Measurements from ENCODE around the gene XRN2. TPM values are rescaled to one million over a fixed set of nuclear protein-coding genes. Genes with fewer than 3 reads are reported as not detected.

XRN2 gene
- total and polyA plus RNA-seq, 4 donors, result 24.3 to 48.3 (median 36.5) TPM

- H3K4me3 ChIP-seq (ENCODE audit: low read length in 2 of 2), result no peak overlapping the region
- DNase-seq, result no peak
- WGBS, 2 donors, result 75 to 76% methylated on average over 14 of the region's 14 CpGs
These were observed 14.4 kb upstream of the XRN2 start for GRCh38 chr20:21288587-21289370.

DNA sequence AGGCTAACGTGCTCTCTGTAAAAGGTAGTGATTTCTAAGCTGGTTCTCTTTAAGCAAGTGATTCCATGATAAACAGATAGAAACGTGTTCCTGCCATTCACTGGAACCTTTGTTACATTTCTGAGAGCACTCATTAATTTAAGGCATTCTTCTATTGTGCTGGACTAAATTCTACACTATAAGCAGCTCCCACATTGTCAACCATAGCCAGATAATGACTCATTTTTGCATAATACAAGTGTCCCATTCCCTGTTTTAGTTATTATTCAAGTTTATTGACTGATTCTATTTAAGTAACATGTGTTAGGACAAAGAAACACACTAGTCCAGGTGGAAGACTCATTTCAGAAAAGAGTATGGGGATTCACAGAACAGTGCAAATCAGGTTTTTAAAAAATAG is 13.5 kb upstream of the XRN2 start:
- 29 to 44% methylated on average over 2 of the region's 2 CpGs for WGBS, 2 donors
- intact Hi-C loops (cut with DNase I), result no loop called here
- Histone ChIP-seq H3K27me3 (ENCODE audit: control insufficient read depth in 1 of 2, insufficient read depth in 2 of 2, low read length in 1 of 2) (no peaks in the 10 kb centered on the region), H3K36me3 (ENCODE audit: control insufficient read depth in 1 of 2, insufficient read depth in 2 of 2, low read length in 1 of 2) (no peaks in the 10 kb centered on the region), H3K27ac (ENCODE audit: low read depth in 1 of 2, low read length in 2 of 2) (no peak overlapping the region), H3K4me3 (ENCODE audit: low read length in 2 of 2) (no peak overlapping the region), H3K9me3 (ENCODE audit: control insufficient read depth, low read length) (peaks cover 5% of the 10 kb centered on the region), H3K4me1 (ENCODE audit: control insufficient read depth in 1 of 2, insufficient read depth in 2 of 2, low read length in 2 of 2) (no peaks in the 10 kb centered on the region)
- no peak for ATAC-seq (ENCODE audit: low FRiP score)
- no peak for DNase-seq

More at GRCh38 chr20:21288587-21289370, 14.4 kb upstream of the XRN2 start:
- no peaks in the 10 kb centered on the region for H3K4me1 ChIP-seq (ENCODE audit: control insufficient read depth in 1 of 2, insufficient read depth in 2 of 2, low read length in 2 of 2)
- no peaks in the 10 kb centered on the region for H3K36me3 ChIP-seq (ENCODE audit: control insufficient read depth in 1 of 2, insufficient read depth in 2 of 2, low read length in 1 of 2)
- H3K27ac ChIP-seq (ENCODE audit: low read depth in 1 of 2, low read length in 2 of 2), result no peak overlapping the region
- intact Hi-C loops (cut with DNase I), result no loop called here
- ATAC-seq (ENCODE audit: low FRiP score), result no peak
- H3K9me3 ChIP-seq (ENCODE audit: control insufficient read depth, low read length), result peaks cover 5% of the 10 kb centered on the region
- no peaks in the 10 kb centered on the region for H3K27me3 ChIP-seq (ENCODE audit: control insufficient read depth in 1 of 2, insufficient read depth in 2 of 2, low read length in 1 of 2)

DNA sequence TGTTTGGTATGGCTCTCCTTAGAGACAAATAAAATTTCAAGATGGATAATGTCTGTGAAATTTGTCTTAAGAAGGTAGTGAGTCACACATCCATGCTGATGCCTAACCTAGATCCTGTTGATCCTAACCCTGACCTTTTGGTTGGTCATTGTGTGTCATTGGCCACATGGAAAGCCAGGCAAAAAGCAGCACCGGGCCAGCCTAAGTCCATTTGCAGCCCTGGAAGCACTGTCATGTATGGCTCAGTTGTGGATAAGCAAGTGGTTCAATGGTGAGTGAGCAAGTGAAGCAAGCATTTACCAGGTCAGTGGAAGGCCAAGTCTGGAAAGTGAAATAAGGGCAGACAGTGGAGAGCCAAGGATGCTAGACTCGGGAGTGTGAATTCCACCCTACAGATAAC is 12.1 kb upstream of the XRN2 start:
- Histone ChIP-seq H3K36me3 (ENCODE audit: control insufficient read depth in 1 of 2, insufficient read depth in 2 of 2, low read length in 1 of 2) (no peaks in the 10 kb centered on the region), H3K27ac (ENCODE audit: low read depth in 1 of 2, low read length in 2 of 2) (no peak overlapping the region), H3K4me3 (ENCODE audit: low read length in 2 of 2) (no peak overlapping the region), H3K27me3 (ENCODE audit: control insufficient read depth in 1 of 2, insufficient read depth in 2 of 2, low read length in 1 of 2) (no peaks in the 10 kb centered on the region), H3K4me1 (ENCODE audit: control insufficient read depth in 1 of 2, insufficient read depth in 2 of 2, low read length in 2 of 2) (no peaks in the 10 kb centered on the region), H3K9me3 (ENCODE audit: control insufficient read depth, low read length) (peaks cover 2% of the 10 kb centered on the region)
- intact Hi-C loops (cut with DNase I), result no loop called here
- DNase-seq (no peak), ATAC-seq (ENCODE audit: low FRiP score) (no peak)
- WGBS, 2 donors, result 81 to 93% methylated on average over 2 of the region's 2 CpGs

DNA sequence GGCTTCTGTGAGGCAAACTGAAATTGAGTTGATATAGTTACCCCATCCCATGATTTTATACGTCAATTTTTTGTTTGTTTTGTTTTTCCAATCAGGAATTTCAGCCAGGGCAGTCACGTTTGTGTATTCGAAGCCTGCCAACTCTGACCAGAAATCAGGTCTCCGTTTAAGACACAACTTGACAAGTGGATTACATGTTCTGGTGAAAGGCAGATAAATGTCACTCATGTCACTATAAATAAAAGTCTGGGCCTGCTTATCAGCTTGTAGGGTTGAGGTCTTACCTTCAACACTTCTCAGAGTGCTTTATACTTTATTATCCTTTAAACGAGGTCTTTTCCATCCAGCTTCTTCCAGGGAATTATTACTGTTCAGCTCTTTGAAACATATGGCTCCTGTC is 8.4 kb upstream of the XRN2 start:
- no peak for DNase-seq
- H3K4me3 ChIP-seq (ENCODE audit: low read length in 2 of 2), result no peak overlapping the region
- H3K4me1 ChIP-seq (ENCODE audit: control insufficient read depth in 1 of 2, insufficient read depth in 2 of 2, low read length in 2 of 2), result no peaks in the 10 kb centered on the region
- peaks cover 2% of the 10 kb centered on the region for H3K9me3 ChIP-seq (ENCODE audit: control insufficient read depth, low read length)
- WGBS, 2 donors, result 55 to 57% methylated on average over 5 of the region's 5 CpGs
- no peaks in the 10 kb centered on the region for H3K27me3 ChIP-seq (ENCODE audit: control insufficient read depth in 1 of 2, insufficient read depth in 2 of 2, low read length in 1 of 2)
- ATAC-seq (ENCODE audit: low FRiP score), result no peak
- H3K27ac ChIP-seq (ENCODE audit: low read depth in 1 of 2, low read length in 2 of 2), result no peak overlapping the region
- H3K36me3 ChIP-seq (ENCODE audit: control insufficient read depth in 1 of 2, insufficient read depth in 2 of 2, low read length in 1 of 2), result no peaks in the 10 kb centered on the region
- intact Hi-C loops (cut with DNase I), result no loop called here

DNA sequence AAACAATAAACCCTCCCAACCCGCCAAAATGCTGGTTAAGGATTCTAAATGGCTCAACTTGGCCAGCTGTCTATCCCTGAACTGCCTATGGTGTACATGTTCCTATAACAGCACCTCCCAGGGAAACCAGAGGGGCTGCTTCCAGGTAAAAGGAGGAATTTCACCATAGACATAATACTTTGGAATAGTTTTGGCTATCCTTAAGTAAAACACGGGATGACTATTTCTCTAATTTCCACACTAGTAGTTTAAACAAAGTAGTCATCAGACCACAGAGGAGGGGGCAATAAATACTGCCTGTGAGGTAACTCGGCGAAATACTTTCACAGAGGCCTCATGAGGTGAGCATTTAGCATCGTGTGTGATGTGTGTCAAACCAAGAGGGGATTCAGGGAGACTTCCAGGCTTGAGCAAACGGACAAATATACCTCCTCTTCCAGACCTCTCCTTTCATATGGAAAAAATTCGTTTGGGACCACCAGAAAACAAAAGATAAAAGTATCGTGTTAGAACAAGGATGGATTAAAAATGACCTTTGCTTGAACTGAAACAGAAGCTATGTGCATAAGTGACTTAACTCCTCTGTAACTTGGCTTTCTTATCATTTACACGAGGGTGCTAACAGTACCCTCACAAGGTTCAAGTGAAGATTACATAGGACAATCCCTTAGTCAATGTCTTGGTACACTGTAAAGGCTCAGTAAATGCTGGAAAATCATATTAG is 1.0 kb upstream of the XRN2 start:
- intact Hi-C loops (cut with DNase I), result loop anchor here (5.0 kb wide), 2 partner anchors 95 to 175 kb away; partner anchors contain the start of genes KIZ (in 2 of the 2) and NKX2-4 (in 1 of the 2)
- Histone ChIP-seq H3K36me3 (ENCODE audit: control insufficient read depth in 1 of 2, insufficient read depth in 2 of 2, low read length in 1 of 2) (no peaks in the 10 kb centered on the region), H3K4me3 (ENCODE audit: low read length in 2 of 2) (peak overlapping the region; percentile 32 to 90)

DNA sequence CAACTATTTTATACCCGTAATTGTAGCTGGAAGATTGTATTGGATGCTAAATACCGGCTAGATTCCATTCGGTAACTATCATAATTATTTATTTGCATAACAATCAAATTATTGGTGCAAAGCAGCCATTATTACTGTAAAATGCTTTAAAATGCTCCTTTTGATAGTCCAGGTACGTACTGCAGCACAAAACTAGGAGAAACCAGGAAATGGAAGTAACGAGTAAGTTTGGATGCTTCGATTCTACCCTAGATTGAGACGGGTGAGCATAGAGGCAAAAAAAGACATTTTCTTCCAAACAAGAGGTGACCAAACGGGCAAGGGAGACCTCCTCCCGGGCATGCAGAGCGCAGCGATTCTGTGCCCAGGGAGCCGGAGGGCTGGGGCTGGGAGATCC is 469 bp upstream of the XRN2 start:
- no peak for ATAC-seq (ENCODE audit: low FRiP score)
- Histone ChIP-seq H3K9me3 (ENCODE audit: control insufficient read depth, low read length) (no peaks in the 10 kb centered on the region), H3K36me3 (ENCODE audit: control insufficient read depth in 1 of 2, insufficient read depth in 2 of 2, low read length in 1 of 2) (no peaks in the 10 kb centered on the region), H3K27me3 (ENCODE audit: control insufficient read depth in 1 of 2, insufficient read depth in 2 of 2, low read length in 1 of 2) (no peaks in the 10 kb centered on the region), H3K27ac (ENCODE audit: low read depth in 1 of 2, low read length in 2 of 2) (peak overlapping the region; percentile 32 to 61), H3K4me3 (ENCODE audit: low read length in 2 of 2) (peak overlapping the region; percentile 32 to 90), H3K4me1 (ENCODE audit: control insufficient read depth in 1 of 2, insufficient read depth in 2 of 2, low read length in 2 of 2) (no peaks in the 10 kb centered on the region)
- no peak for DNase-seq
- WGBS, 2 donors, result 5% methylated on average over 12 of the region's 12 CpGs
- intact Hi-C loops (cut with DNase I), result loop anchor here (5.0 kb wide), 2 partner anchors 95 to 175 kb away; partner anchors contain the start of genes KIZ (in 2 of the 2) and NKX2-4 (in 1 of the 2)

More for the DNA sequence above, 1.0 kb upstream of the XRN2 start:
- ATAC-seq (ENCODE audit: low FRiP score) (no peak), DNase-seq (no peak)
- no peaks in the 10 kb centered on the region for H3K9me3 ChIP-seq (ENCODE audit: control insufficient read depth, low read length)
- no peaks in the 10 kb centered on the region for H3K27me3 ChIP-seq (ENCODE audit: control insufficient read depth in 1 of 2, insufficient read depth in 2 of 2, low read length in 1 of 2)
- no peaks in the 10 kb centered on the region for H3K4me1 ChIP-seq (ENCODE audit: control insufficient read depth in 1 of 2, insufficient read depth in 2 of 2, low read length in 2 of 2)
- 59 to 61% methylated on average over 9 of the region's 9 CpGs for WGBS, 2 donors
- no peak overlapping the region for H3K27ac ChIP-seq (ENCODE audit: low read depth in 1 of 2, low read length in 2 of 2)

GRCh38 chr20:21303872-21304586 is 898 bp downstream of the XRN2 start:
- H3K36me3 ChIP-seq (ENCODE audit: control insufficient read depth in 1 of 2, insufficient read depth in 2 of 2, low read length in 1 of 2), result no peaks in the 10 kb centered on the region
- H3K27me3 ChIP-seq (ENCODE audit: control insufficient read depth in 1 of 2, insufficient read depth in 2 of 2, low read length in 1 of 2), result no peaks in the 10 kb centered on the region
- no peaks in the 10 kb centered on the region for H3K9me3 ChIP-seq (ENCODE audit: control insufficient read depth, low read length)
- 2% methylated on average over 18 of the region's 18 CpGs for WGBS, 2 donors
- H3K4me3 ChIP-seq (ENCODE audit: low read length in 2 of 2), result peak overlapping the region; percentile 67 to 90
- intact Hi-C loops (cut with DNase I), result loop anchor here (5.0 kb wide), 2 partner anchors 93 to 177 kb away; partner anchors contain the start of genes KIZ (in 2 of the 2) and NKX2-4 (in 1 of the 2)
- no peaks in the 10 kb centered on the region for H3K4me1 ChIP-seq (ENCODE audit: control insufficient read depth in 1 of 2, insufficient read depth in 2 of 2, low read length in 2 of 2)
- ATAC-seq (ENCODE audit: low FRiP score) (peak; percentile 34), DNase-seq (no peak)
- H3K27ac ChIP-seq (ENCODE audit: low read depth in 1 of 2, low read length in 2 of 2), result peak overlapping the region; percentile 32 to 85

DNA sequence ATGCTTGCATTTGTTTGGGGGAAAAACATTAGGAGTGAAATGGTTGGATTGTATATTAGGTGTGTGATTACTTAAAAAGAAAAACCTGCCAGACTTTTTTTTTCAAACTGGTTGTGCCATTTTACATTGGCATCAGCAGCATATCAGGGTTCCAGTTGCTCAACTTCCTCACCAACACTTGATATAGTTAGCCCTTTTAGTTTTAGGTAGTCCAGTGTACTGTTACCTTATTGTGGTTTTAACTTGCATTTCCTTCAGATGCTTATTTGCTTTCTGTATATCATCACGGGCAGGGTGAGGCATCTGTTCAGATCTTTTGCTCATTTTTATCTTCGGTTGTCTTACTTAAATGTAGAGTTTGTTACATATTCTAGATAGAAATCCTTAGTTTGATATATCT is 5.2 kb downstream of the XRN2 start:
- ATAC-seq (ENCODE audit: low FRiP score), result no peak
- Histone ChIP-seq H3K4me3 (ENCODE audit: low read length in 2 of 2) (no peak overlapping the region), H3K9me3 (ENCODE audit: control insufficient read depth, low read length) (no peaks in the 10 kb centered on the region), H3K4me1 (ENCODE audit: control insufficient read depth in 1 of 2, insufficient read depth in 2 of 2, low read length in 2 of 2) (no peaks in the 10 kb centered on the region), H3K27ac (ENCODE audit: low read depth in 1 of 2, low read length in 2 of 2) (no peak overlapping the region), H3K27me3 (ENCODE audit: control insufficient read depth in 1 of 2, insufficient read depth in 2 of 2, low read length in 1 of 2) (no peaks in the 10 kb centered on the region), H3K36me3 (ENCODE audit: control insufficient read depth in 1 of 2, insufficient read depth in 2 of 2, low read length in 1 of 2) (no peaks in the 10 kb centered on the region)
- 48 to 93% methylated on average over 2 of the region's 2 CpGs for WGBS, 2 donors
- DNase-seq, result no peak
- intact Hi-C loops (cut with DNase I), result no loop called here
